HG03066 (cell line): ENCODE results near the gene GRK6.

Source experiments
- ATAC-seq: cut with Tn5 transposase; IDR thresholded peaks from one replicate; pipeline ENCODE4 v1.9.1; 2021; ENCODE audit warnings: low read depth; ENCODE audit not compliant: unreplicated experiment

The GRK6 gene

GRCh38 chr5:177438468-177438867, 12.0 kb downstream of the GRK6 start:
- no peak for ATAC-seq

DNA sequence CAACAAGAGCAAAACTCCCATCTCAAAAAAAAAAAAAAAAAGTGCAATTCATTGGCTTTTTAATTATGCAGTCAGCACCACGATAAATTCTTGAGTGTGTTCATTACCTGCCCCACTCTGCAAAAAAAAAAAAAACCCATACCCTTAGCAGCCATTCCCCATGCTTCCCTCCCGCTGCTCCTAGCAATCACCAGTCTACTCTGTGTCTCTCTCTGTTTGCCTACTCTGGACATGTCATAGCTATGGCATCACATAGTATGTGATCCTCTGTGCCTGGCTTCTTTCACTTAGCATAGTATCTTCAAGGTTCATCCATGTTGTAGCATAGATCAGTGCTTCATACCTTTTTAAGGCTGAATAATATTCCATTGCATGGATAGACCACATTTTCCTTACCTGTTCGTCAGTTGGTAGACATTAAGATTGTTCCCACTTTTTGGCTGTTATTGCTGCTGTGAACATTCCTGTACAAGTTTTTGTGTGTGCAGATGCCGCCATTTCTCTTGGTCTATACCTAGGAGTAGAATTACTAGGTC, 13.1 kb downstream of the GRK6 start:
- no peak for ATAC-seq

- ATAC-seq: no peak
Measured at GRCh38 chr5:177440211-177440989, 13.9 kb downstream of the GRK6 start.

DNA sequence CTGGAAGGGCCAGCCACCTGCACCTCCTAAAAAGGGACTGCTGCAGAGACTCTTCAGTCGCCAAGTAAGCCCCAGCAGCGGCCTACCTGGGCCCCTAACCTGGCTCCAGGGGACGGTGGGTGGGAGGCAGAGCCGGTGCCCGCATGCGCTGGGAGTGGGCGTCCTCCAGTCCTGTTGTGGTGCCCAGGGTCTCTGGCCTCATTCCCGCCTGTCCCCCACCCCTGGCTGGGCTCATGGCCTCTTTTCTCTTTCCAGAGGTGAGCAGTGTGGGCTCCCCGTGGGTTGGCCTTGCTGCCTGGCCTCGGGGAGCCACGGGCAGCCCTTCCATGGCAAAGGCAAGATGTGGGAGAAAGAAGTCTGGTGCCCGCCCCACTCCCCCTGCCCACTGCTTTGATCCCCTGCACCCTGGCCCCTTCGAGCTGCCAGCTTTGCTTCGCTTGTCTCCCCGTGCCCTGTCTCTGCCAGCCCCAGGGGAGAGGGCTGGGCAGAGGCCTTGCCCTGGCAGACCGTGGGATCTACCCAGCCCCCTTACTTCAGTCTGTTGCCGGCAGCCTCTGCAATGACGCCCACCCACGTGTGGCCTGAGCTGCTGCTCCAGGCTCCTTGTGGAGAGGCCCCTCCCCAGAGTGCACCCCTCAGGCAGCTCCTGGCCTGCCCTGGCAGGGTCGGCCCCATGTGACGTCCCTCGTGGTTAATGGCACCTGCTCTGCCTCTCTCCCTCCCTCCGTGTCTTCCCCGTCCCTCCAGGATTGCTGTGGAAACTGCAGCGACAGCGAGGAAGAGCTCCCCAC, 14.7 kb downstream of the GRK6 start:
- ATAC-seq: no peak

- no peak for ATAC-seq
Measured at GRCh38 chr5:177442066-177442826, 15.8 kb downstream of the GRK6 start.

DNA sequence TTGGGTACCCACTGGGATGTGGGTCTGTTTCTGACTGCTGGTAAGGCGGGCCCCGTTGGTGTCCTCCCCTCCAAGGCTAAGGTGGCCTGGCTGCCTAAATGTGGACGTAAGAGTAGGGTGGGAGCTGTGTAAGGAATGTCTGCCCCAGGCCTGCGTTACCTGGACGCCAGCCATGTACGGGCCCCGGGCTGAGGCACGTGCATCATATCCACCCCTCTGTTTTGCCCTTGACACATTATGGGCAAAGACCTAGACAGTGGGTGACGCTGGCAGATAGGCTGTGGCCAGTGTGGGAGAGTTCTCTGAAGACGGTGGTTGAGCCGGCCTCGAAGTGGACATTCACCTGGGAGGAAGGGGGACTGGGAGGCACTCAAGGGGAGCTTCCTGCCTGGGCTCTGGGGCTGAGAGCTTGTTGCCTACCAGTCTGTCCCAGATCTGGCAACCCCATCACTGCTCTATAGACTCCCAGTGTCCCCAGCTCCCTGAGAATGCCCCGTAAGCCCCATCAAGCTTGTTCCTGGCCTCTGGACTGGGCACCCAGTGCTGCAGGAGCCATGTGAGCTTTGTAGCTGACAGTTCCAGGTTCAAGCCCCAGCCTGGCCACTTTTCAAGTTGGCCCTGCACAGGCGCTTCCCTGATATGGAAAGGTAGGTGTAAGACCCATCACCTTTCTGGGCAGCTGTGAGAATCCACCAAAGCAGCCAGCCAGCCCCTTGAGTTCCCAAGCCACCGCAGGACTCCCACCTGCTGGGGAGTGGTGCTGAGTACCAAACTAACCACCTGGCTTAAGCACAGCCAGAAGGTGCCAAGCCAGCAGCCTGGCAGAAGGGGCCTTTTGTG, 16.9 kb downstream of the GRK6 start:
- no peak for ATAC-seq

GRCh38 chr5:177444106-177445051, 17.9 kb downstream of the GRK6 start:
- no peak for ATAC-seq

DNA sequence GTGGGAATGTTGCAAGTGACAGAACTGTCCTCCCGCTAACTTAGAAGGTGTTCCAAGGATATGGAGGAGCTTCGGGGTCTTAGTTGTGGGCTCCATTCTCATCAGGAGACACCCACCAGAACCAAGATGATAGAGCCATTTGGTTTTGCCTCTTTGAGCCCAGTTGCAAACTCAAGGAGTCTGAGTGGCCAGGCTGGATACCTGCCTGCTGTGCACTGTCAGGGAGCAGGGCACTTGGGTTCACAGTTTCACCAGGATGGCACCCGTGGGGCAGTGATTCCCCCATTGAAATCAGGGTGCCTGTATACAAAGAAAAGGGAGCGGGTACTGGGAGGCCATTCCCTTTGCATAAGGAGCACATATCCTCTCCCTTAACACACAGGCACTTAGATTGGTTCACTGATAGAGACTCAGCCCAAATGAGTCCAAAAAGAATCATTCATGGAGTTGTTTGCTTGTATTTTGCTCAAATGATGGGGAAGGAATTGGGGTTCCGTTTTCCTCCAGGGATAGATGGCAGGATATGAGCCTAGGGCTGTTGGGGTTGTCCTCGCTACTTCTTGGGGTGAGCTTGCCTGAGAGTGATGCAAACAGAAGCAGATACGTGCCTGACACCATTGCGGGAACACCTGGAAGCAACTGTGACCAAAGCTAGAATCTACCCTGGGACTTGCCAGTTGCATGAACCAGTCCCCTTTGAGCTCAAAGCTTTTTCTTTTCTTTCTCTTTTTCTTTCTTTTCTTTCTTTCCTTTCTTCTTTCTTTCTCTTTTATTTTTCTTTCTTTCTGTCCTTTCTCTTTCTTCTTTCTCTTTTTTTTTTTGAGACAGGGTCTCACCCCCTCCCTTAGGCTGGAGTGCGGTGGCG, 18.8 kb downstream of the GRK6 start:
- no peak for ATAC-seq

DNA sequence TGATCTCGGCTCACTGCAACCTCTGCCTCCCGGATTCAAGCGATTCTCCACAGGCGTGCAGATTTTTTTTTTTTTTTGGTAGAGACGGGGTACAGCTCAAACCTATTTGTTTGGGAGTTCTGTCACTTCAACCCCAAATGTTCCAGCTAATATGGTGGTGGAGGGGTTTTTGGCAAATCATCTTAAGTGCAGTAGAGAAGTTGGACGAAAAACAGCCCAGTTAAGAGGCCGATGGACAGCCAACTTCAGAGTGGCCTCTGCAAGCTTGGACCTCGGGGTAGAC, 19.4 kb downstream of the GRK6 start:
- ATAC-seq: no peak

GRCh38 chr5:177446200-177447065, 20.0 kb downstream of the GRK6 start, which contains the start of gene PRR7:
Gene PRR7 (plus strand): TSS chr5:177446814. CDS start chr5:177455068, 8,254 bp downstream.
- ATAC-seq: peak; percentile 58

DNA sequence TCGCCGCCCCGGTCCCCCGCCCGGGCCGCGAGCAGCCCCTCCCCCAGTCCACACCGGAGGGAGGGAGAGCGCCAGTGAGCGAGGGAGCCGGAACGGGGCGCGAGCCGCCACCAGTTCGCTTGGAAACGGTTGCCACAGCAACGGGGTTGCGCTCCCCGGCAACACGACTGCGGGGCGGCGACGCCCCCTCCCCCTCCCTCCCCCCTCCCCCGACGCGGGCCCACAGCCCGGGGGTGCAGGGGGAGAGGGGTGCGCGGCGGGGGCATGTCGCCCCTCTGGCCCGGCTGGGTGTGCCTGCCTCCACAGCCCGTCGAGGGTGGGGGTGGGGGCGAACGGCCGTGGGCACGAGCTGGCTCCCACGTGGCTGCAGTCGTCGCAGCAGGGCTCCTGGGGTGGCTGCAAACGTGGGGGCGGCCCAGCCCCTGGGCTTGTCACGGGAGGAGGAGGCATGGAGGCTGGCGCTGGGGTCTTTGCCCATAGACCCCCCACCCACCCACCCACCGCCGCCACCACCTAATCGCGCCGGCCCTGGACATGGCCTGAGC, 20.7 kb downstream of the GRK6 start:
- peak; percentile 30 for ATAC-seq

GRCh38 chr5:177447611-177448243, 21.3 kb downstream of the GRK6 start:
- ATAC-seq: no peak

DNA sequence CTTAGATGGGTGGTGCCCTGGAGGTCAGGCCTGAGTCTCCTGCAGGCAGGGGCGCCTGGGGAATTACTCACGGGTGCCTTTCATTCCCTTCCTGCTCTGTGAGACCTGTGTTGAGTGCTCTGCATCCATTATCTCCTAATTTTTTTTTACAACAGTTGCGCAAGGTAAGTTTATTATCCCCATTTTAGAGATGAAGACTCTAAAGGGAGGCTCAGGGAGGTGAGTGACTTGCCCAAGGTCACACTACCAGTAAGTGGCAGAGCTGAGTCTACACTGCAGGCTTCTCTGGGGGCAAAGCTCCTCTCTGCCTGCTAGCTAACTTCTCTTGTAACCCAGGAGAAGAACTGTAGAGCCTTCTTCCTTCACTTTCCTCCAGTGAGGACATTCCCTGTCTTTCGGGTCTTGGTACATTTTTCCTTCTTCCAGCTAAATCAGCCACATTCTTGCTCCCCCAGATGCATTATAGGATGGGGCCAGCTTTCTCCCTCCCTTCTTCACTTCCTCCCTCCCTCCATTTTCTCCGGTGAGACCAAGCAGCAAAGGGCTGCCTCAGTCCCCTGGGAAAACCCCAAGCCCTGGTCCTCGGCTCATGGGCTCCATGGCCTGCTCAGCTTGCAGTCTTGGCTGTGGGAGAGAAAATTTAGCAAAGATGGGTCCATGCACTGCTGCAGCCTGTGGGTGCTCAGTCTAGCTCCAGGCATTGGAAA, 21.9 kb downstream of the GRK6 start:
- no peak for ATAC-seq

DNA sequence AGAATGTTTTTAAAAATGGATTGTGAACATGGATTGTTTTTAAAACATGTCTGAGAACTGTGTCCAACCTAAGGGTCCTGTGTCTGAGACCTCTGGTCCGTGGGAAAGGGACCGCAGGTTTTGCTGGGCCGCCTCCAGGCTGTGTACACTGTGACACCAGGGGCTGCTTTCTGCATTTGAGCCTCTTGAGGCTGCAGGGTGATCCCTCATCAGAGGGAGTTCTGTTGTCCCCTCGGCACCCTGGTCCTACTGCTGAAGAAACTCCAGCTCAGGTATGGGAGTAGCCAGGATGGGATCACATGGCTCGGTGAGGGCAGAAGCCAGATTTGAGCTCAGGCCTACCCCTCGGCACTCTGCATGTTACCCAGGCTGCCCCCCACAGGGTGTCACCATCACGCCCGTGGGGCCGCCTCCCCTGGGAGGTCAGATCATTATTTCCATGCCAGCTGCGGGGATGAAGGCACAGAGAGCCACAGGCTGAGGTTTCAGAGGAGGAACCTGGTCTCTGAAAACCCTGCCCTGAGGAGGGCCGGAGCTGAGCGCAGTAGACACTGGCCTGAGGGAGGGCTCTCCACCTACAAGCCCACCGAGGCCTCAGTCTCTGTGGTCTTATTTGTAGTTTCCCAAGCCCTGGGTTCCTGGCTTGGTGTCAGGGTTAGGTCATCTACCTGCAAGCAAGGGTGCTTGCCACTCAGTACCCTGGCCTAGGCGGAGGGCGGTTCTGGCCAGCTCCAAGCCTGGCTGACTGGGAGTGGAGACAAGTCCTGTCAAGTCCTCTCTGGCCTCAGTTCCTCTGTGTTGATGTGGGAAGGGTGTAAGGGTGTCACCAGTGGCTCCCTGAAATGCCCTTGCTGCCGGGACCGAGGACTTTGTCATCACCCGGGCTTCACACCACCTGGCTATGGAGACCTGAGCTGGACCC, 22.9 kb downstream of the GRK6 start:
- no peak for ATAC-seq
